HuH-7.5 (cell line): Measurements from ENCODE around the gene RNU2-1.
"Not testable (repeated sequence)": the region's sequence is repeated elsewhere in the genome, so short reads cannot be mapped to it uniquely, and the experiment has no call there.

Experiments used
- DNase-seq: peaks from one replicate; pipeline ENCODE4 v3.0.0; 2011; ENCODE audit warnings: low spot score

RNU2-1 gene

DNA sequence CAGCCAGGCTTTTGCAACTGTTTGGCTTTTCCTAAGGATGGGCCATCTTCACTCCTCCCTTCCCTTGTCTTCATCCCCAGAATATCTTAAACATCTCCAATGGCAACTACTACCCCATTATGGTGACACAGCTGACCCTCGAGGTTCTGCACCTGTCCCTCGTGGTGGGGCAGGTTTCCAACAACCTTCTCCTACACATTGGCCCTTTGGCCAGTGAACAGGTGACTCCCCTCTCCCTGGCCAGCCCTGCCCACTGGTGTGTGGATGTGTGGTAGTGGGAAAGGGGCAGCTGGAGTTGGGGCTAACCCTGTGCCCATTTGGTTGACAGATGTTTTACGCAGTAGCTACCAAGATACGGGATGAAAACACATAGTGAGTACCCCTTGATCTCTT, 17.4 kb downstream of the RNU2-1 start:
- DNase-seq: no peak

DNA sequence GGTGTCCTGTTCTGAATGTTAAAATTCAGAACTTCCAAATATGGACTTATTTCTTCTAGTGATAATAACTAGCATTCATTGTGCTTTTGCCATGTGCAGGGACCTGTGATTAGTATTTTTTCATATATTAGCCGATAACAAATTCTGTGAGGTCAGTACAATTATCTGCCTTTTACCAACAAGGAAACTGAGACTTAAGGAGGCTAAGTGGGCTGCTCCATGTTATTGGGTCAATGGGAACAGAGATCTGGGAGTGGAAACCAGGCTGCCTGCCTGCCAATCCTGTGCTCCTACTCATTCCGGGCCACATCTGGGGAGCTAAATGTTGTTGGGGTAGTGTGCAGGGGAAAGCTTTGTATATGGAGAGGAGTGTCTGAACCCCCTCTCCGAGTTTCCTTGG, 18.4 kb downstream of the RNU2-1 start:
- DNase-seq: no peak

DNA sequence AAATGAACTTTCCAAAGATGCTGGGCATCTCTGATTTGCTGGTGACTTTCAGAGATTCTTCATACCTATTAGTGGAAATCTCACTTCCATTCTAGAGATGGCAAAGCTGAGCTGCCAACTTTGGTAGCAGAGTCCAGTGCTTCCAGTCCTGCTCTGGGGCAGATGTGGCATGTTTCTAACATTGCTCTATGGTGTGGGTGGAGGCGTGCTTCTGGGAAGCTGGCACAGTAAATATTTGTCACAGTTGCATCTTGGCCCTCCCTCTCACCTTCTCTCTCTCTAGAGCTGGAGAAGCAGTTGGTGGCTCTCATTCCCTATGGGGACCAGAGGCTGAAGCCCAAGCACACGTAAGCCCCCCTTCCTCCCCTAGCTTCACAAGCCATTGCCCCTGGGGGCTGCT, 20.2 kb downstream of the RNU2-1 start:
- no peak for DNase-seq

- DNase-seq: no peak
These were observed 20.9 kb downstream of the RNU2-1 start for GRCh38 chr17:43212641-43213490.

- no peak for DNase-seq
These were observed 22.0 kb downstream of the RNU2-1 start, which contains the start of gene TMEM106A for GRCh38 chr17:43211480-43212402. TSS of gene TMEM106A (plus strand) at chr17:43211875. CDS start at chr17:43213042, 1,167 bp downstream.

DNA sequence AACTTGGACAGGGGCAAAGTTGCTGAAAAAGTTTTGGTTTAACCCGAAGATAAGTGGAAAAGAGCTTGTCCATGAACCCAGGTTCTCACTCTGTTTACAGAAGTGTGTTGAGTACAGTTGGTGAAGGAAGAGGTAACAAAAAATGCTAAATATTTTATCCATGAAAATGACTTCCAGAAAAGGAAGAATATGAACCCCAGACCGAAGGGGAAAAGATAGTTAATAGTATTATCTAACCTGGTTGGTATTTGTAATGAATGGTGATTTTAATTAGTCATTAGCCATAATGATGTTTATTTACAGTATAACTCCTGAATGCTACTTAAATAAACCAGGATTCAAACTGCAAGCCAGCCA, 22.7 kb downstream of the RNU2-1 start:
- no peak for DNase-seq

DNA sequence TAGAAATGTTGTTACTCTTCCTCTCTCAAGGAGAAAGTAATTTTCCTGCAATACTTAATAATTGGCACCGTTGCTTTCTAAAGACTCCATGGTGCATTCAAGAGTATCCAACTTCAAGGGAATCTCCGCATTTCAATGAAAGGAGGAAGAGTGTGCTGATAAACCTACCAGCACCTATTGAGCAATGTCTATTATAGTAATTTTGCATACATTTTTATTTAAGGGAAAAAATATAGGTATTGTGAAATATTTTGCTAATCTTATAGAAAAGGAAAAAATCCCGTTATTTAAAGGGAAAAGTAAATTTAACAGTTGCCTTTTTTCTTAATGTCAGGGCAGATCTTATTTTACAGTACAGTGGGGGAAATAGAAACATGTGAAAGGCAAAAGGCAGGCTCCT, 23.2 kb downstream of the RNU2-1 start:
- no peak for DNase-seq

DNA sequence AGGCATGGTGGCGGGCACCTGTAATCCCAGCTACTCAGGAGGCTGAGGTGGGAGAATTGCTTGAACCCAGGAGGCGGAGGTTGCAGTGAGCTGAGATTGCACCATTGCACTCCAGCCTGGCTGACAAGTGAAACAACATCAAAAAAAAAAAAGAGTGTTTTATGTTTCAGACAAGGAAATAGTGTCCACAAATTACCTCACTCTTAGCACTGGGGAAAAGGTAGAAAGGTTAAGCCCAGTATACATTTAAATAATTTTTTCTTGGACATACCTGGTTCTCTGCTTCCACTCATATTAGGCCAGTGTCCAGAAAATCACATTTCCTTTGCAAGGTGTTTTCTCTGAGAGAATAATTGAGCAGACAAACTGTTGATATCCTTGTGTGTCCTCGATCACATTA, 30.8 kb downstream of the RNU2-1 start:
- DNase-seq: not testable (repeated sequence)

GRCh38 chr17:43200127-43200526, 33.6 kb downstream of the RNU2-1 start:
- DNase-seq: no peak

- DNase-seq: no peak
These were observed 34.1 kb downstream of the RNU2-1 start for GRCh38 chr17:43199633-43200032.

DNA sequence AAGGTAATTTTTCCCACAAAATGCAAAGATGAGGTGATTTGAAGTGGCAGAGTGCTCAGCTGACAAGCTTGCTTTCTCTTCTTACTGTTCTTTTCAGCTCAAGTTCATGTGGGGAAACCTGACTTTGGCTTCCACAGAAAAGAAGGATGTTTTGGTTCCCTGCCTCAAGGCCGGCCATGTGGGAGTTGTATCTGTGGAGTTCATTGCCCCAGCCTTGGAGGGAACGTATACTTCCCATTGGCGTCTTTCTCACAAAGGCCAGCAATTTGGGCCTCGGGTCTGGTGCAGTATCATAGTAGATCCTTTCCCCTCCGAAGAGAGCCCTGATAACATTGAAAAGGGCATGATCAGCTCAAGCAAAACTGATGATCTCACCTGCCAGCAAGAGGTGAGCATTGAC, 40.5 kb downstream of the RNU2-1 start:
- no peak for DNase-seq

- DNase-seq: not testable (repeated sequence)
These were observed 47.1 kb downstream of the RNU2-1 start for GRCh38 chr17:43186656-43187055.

DNA sequence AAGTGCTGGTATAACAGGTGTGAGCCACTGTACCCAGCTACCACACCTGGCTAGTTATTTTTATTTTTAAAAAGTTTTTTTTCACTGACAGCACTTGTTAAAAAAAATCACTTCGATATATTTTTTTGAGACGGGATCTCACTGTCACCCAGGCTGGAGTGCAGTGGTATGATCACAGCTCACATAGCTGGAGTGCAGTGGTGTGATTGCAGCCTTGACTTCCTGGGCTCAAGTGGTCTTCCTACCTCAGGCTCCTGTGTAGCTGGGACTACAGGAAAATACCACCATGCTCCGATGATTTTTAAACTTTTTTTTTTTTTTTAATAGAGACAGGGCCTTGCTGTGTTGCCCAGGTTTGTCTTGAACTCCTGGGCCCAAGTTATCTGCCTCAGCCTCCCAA, 49.9 kb downstream of the RNU2-1 start:
- DNase-seq: no peak
